ENCODE data around the gene DENR. TPM values are rescaled to one million over a fixed set of nuclear protein-coding genes. Genes with fewer than 3 reads are reported as not detected.

DENR gene
- total and polyA plus RNA-seq, 2 of the 8 experiments (the other 6 are each of a cell fraction or from before 2014, with no cell fraction given), result 26.9 to 84.0 TPM

GRCh38 chr12:122754790-122755189 is 2.2 kb downstream of the DENR start:
- ChIA-PET CTCF (ENCODE audit: partially characterized antibody) (interaction anchor here (1.2 to 2.0 kb wide), 2 partner anchors 95 to 117 kb away, joined by 4 to 5 read pairs; no protein-coding TSS in a partner anchor), POLR2A (ENCODE audit: partially characterized antibody) (interaction anchor here (2.7 kb wide), 1 partner anchor 9 kb away, joined by 10 read pairs; no protein-coding TSS in a partner anchor)
- Histone ChIP-seq H4K5ac (ENCODE audit: insufficient read length, low read depth, low read length) (no peak overlapping the region), H2BK15ac (ENCODE audit: low read length) (no peak overlapping the region), H3K9me3 (ENCODE audit: insufficient read depth in 2 of 2, low read depth in 1 of 2, low read length in 1 of 2) (no peaks in the 10 kb centered on the region), H3K4ac (replicated peaks; ENCODE audit: insufficient read length, low read depth, low read length) (no peak overlapping the region), H3K9ac (replicated peaks in 1 of 4; ENCODE audit: extremely low read depth in 1 of 4, low read depth in 3 of 4, low read length in 3 of 4) (no peak overlapping the region), H2BK5ac (ENCODE audit: low read depth, low read length) (no peak overlapping the region), H3K56ac (replicated peaks; ENCODE audit: insufficient read length, low read depth, low read length) (no peak overlapping the region), H3K79me1 (ENCODE audit: low read depth, low read length) (peaks cover 2% of the 10 kb centered on the region; the same call in 1 of the 2 replicates), H3K23ac (ENCODE audit: insufficient read length) (no peak overlapping the region), H2AFZ (ENCODE audit: low read length) (no peak overlapping the region), H3K27ac (ENCODE audit: low read depth, low read length) (no peak overlapping the region), H4K8ac (ENCODE audit: extremely low read depth, insufficient read depth, low read length) (no peak overlapping the region), H3K36me3 (ENCODE audit: control insufficient read depth in 2 of 4, insufficient read depth in 4 of 4, low read length in 3 of 4) (peaks cover 16 to 53% (median 39%) of the 10 kb centered on the region in 4 experiments), H4K91ac (replicated peaks; ENCODE audit: insufficient read length, low read length) (no peak overlapping the region), H3K14ac (ENCODE audit: insufficient read length) (no peak overlapping the region), H3K27me3 (replicated peaks in 1 of 4; ENCODE audit: control insufficient read depth in 3 of 4, extremely low read depth in 1 of 4, insufficient read depth in 3 of 4, low read length in 3 of 4) (no peaks in the 10 kb centered on the region), H3K23me2 (ENCODE audit: low read depth, low read length) (0 out of 2 replicates have a peak, but pooled peaks cover 7% of the 10 kb centered on the region), H3K18ac (ENCODE audit: extremely low read depth, low read length) (no peak overlapping the region), H3K4me2 (ENCODE audit: insufficient read depth in 1 of 2, low read depth in 2 of 2, low read length in 2 of 2) (no peak overlapping the region), H2BK20ac (ENCODE audit: low read length) (no peak overlapping the region), H3K4me1 (replicated peaks in 1 of 4; ENCODE audit: control insufficient read depth in 3 of 4, insufficient read depth in 4 of 4, low read length in 3 of 4) (peaks cover 2 to 9% (median 5%) of the 10 kb centered on the region in 4 experiments; a peak in 5 of 7 replicates), H2BK12ac (ENCODE audit: low read depth, low read length) (no peak overlapping the region), H4K20me1 (replicated peaks in 1 of 2; ENCODE audit: control insufficient read depth in 1 of 2, insufficient read depth in 2 of 2, low read length in 2 of 2) (peaks cover 2 to 3% of the 10 kb centered on the region in 2 experiments), H3K79me2 (ENCODE audit: control insufficient read depth in 1 of 2, insufficient read depth in 2 of 2, low read length in 2 of 2) (peaks cover 0 to 54% of the 10 kb centered on the region in 2 experiments), H2AK5ac (ENCODE audit: low read depth, low read length) (no peak overlapping the region), H2BK120ac (replicated peaks; ENCODE audit: low read depth, low read length) (no peak overlapping the region), H3K4me3 (ENCODE audit: extremely low read depth in 1 of 4, insufficient read depth in 2 of 4, low read depth in 3 of 4, low read length in 4 of 4) (no peak overlapping the region)
- no peak for DNase-seq (ENCODE audit: low read depth in 1 of 2, low spot score in 2 of 2)
- FAIRE-seq, result no peak
- TF ChIP-seq HDAC2 (IDR thresholded peaks at IDR 0.05; ENCODE audit: borderline replicate concordance in 1 of 2, low read depth in 2 of 2, low read length in 2 of 2) (no peak), RNF2 (IDR thresholded peaks at IDR 0.05; ENCODE audit: borderline replicate concordance, low read depth, low read length, missing control alignments, poor library complexity, severe bottlenecking) (no peak), SIRT6 (IDR thresholded peaks at IDR 0.05; ENCODE audit: low read length) (no peak), TBP (IDR thresholded peaks at IDR 0.05; ENCODE audit: low read depth, low read length) (no peak)
- WGBS, 2 experiments (ENCODE audit: extremely low coverage in 1 of 2, insufficient coverage in 1 of 2, insufficient read length in 1 of 2, insufficient replicate concordance in 2 of 2, low coverage in 1 of 2, low lambda C conversion rate in 2 of 2, missing lambda C conversion rate in 1 of 2), result 100% methylated on average over 1 of the region's 1 CpG; no CpG with 5 or more reads in 1 of the 2 experiments

Data from H1 (cell line).